Activated CD4-positive, alpha-beta T cell treated with anti-CD3 and anti-CD28 coated beads for 36 hours (primary cell): ENCODE data around the gene TYW3. TPM values are rescaled to one million over a fixed set of nuclear protein-coding genes. Genes with fewer than 3 reads are reported as not detected.

Experiments
- ATAC-seq: fragments of 200-7000 bp; cut with Tn5 transposase; one replicate; pipeline ENCODE4 v1.10.0; 2021; ENCODE audit warnings: mild to moderate bottlenecking, moderate library complexity
- CTCF ChIA-PET: fragments of 350-600 bp; sonication (Branson Sonifier 250); formaldehyde crosslinking; loops from one replicate; lab custom pipeline; 2021; ENCODE audit warnings: antibody characterized with exemption; lab: Charles Lee
- POLR2A ChIA-PET: fragments of 350-600 bp; sonication (Branson Sonifier 250); formaldehyde crosslinking; loops from one replicate; lab custom pipeline; 2021; ENCODE audit warnings: antibody characterized with exemption, inconsistent platforms; lab: Charles Lee
- DNase-seq: peaks from one replicate; pipeline ENCODE4 v3.0.0-alpha.2; 2020
- H3K27ac Mint-ChIP-seq: one replicate; pipeline ENCODE4 v1.8.0; 2021; ENCODE audit warnings: mixed read lengths
- H3K27me3 Mint-ChIP-seq: one replicate; pipeline ENCODE4 v1.8.0; 2021; ENCODE audit warnings: mixed read lengths
- H3K36me3 Mint-ChIP-seq: one replicate; pipeline ENCODE4 v1.8.0; 2021; ENCODE audit warnings: low read depth, mixed read lengths
- H3K4me1 Mint-ChIP-seq: one replicate; pipeline ENCODE4 v1.8.0; 2021; ENCODE audit warnings: mixed read lengths
- H3K4me3 Mint-ChIP-seq: one replicate; pipeline ENCODE4 v1.8.0; 2021; ENCODE audit warnings: mild to moderate bottlenecking, moderate library complexity, mixed read lengths
- H3K9me3 Mint-ChIP-seq: one replicate; pipeline ENCODE4 v1.8.0; 2021; ENCODE audit warnings: low read depth, mixed read lengths
- intact Hi-C, 2 experiments: fragments of 100-400 bp; cut with DNase I in 1 of 2; cut with micrococcal nuclease in 1 of 2; formaldehyde crosslinking; loops; one replicate each; pipeline versions ENCODE4 v1.14.2 to v1.15.1; 2022 to 2024; cut with DNase I, micrococcal nuclease
- total RNA-seq, 2 experiments: library from RNA; stranded (reverse); gene quantifications; one replicate each; pipeline ENCODE4 v1.2.3, GENCODE V29; 2021

TYW3 gene
- total RNA-seq, 2 experiments from 2014 or later = 29.9 to 33.7 TPM

DNA sequence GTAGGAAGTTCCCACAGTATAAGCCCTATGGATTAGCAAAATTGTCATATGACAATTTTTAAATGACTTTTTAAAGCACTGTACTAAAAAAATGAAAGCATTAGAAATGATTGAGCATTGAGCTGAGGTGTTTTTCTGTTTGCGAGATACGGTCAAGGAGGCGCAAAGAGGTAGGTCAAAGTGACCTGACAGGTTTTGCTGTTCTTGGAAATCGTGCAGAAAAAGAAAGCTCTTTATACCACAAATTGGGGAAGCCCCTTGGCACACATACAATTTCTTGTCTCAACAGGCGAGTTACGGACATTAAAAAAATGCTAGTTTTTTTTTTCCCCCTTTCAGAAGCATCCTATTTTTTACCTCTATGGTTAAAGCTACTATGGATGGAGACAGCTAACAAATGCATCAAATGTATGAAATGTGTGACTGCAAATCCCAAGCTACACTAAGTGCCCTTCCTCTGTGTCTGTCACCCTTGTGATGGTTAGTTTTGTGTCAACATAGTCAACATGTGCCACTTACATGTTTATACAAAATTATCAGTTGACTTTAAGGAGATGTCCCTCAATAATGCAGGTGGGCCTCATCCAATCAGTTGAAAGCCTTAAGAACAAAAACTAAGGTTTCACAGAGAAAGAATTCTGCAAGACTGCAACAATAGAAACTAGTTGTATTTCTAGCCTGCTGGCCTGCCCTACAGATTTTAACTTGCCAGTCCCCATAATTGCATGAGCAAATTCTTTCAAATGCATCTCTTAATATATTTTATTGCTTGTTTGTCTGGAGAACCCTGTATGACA, 29.4 kb upstream of the TYW3 start:
- ChIA-PET POLR2A (no interaction called here), CTCF (no interaction called here)
- Mint-ChIP-seq H3K36me3 (peaks cover 18% of the 10 kb centered on the region), H3K27ac (no peak overlapping the region), H3K27me3 (no peaks in the 10 kb centered on the region), H3K4me1 (no peaks in the 10 kb centered on the region), H3K9me3 (no peaks in the 10 kb centered on the region), H3K4me3 (no peak overlapping the region)
- no peak for ATAC-seq
- intact Hi-C loops = no loop called here
- DNase-seq = no peak

DNA sequence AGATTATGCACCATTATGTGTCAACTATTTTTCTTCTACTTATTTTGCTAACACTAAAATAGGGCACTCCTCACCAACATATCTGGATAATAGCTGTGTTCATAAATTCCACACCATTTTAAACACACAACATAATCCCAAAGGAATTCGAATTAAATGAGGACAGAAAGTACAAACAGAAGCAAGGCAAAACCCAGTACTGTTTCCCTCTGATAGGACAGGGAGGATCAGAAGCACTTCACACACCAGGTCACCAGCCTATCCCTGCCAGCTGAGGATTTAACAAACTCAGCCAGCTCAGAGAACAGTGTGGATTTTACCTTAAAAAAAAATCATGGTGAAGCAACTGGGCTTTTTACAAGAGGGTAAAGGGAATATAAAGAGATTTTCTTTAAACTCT, 20.1 kb upstream of the TYW3 start:
- ATAC-seq = no peak
- Mint-ChIP-seq H3K27me3 (no peaks in the 10 kb centered on the region), H3K36me3 (peaks cover 24% of the 10 kb centered on the region), H3K4me1 (no peaks in the 10 kb centered on the region), H3K27ac (no peak overlapping the region), H3K4me3 (no peak overlapping the region), H3K9me3 (no peaks in the 10 kb centered on the region)
- POLR2A ChIA-PET = no interaction called here
- intact Hi-C loops = no loop called here
- CTCF ChIA-PET = interaction anchor here (0.5 to 1.3 kb wide), 2 partner anchors 23 to 154 kb away, joined by 3 to 6 read pairs; no protein-coding TSS in a partner anchor
- DNase-seq = no peak

- no peak for DNase-seq
- intact Hi-C loops = no loop called here
- no peak overlapping the region for H3K4me3 Mint-ChIP-seq
- peaks cover 21% of the 10 kb centered on the region for H3K36me3 Mint-ChIP-seq
- ATAC-seq = no peak
- CTCF ChIA-PET = no interaction called here
- no peaks in the 10 kb centered on the region for H3K27me3 Mint-ChIP-seq
- no peak overlapping the region for H3K27ac Mint-ChIP-seq
- H3K9me3 Mint-ChIP-seq = no peaks in the 10 kb centered on the region
- no peaks in the 10 kb centered on the region for H3K4me1 Mint-ChIP-seq
- POLR2A ChIA-PET = no interaction called here
Observed at GRCh38 chr1:74713849-74714248, 19.1 kb upstream of the TYW3 start.

- H3K9me3 Mint-ChIP-seq = no peaks in the 10 kb centered on the region
- ChIA-PET POLR2A (no interaction called here), CTCF (no interaction called here)
- DNase-seq = no peak
- ATAC-seq = no peak
- H3K36me3 Mint-ChIP-seq = peaks cover 19% of the 10 kb centered on the region
- intact Hi-C loops = no loop called here
- H3K4me1 Mint-ChIP-seq = no peaks in the 10 kb centered on the region
- no peak overlapping the region for H3K27ac Mint-ChIP-seq
- H3K4me3 Mint-ChIP-seq = no peak overlapping the region
- H3K27me3 Mint-ChIP-seq = no peaks in the 10 kb centered on the region
Observed at GRCh38 chr1:74714429-74715235, 18.3 kb upstream of the TYW3 start.

DNA sequence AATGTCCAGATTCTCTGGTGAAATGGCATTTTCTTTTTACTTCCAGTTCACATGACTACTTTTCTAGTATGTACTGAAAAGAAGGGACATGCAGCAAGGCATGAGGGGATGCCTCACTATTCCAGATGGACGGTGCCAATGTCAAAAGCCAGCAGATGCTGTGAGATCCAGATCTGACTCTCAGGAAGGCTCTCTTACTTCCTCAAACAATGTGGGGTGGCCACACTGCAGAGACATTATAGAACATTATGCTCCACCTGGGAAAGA, 17.8 kb upstream of the TYW3 start:
- H3K9me3 Mint-ChIP-seq = no peaks in the 10 kb centered on the region
- H3K27me3 Mint-ChIP-seq = no peaks in the 10 kb centered on the region
- H3K36me3 Mint-ChIP-seq = peaks cover 18% of the 10 kb centered on the region
- no peaks in the 10 kb centered on the region for H3K4me1 Mint-ChIP-seq
- intact Hi-C loops = no loop called here
- H3K4me3 Mint-ChIP-seq = no peak overlapping the region
- POLR2A ChIA-PET = no interaction called here
- CTCF ChIA-PET = no interaction called here
- DNase-seq (no peak), ATAC-seq (no peak)
- no peak overlapping the region for H3K27ac Mint-ChIP-seq

DNA sequence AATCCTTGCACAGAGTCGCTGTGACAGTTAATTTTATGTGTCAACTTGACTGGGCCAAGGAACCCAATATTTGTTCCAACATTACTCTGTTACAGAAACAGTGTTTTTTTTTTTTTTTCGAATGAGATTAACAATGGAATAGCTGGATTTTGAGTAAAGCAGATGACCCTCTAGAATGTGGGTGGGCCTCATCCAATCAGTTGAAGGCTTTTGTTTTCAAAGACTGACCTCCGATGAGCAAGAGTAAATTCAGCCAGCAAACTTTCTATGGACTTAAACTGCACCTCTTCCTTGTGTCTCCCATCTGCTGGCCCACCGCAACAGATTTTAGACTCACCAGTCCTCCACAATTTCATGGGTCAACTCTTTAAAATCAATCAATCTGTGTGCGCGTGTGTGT, 17.1 kb upstream of the TYW3 start:
- Mint-ChIP-seq H3K36me3 (peaks cover 19% of the 10 kb centered on the region), H3K27me3 (no peaks in the 10 kb centered on the region), H3K4me3 (no peak overlapping the region), H3K9me3 (no peaks in the 10 kb centered on the region), H3K27ac (no peak overlapping the region), H3K4me1 (no peaks in the 10 kb centered on the region)
- ATAC-seq (no peak), DNase-seq (no peak)
- intact Hi-C loops = no loop called here
- ChIA-PET POLR2A (no interaction called here), CTCF (interaction anchor here (1.2 kb wide), 1 partner anchor 20 kb away, joined by 3 read pairs; no protein-coding TSS in a partner anchor)

DNA sequence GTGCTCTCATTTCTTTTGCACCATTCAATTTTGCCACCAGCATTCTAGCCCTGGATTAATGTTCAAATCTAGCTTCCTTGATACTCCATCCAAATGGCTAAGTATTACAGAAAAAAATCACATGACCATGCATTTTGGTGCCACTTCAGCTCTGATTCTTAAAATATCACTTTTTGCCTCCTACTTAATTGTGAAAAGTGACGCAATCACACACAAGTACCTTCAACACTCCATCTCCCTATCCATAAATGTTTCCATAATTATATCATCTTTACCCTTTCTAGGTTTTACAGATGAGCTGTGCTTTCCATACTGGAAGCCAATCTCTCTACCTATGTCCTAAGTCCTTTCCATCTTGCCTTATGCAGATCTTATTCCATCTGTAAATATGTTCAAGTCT, 16.1 kb upstream of the TYW3 start:
- POLR2A ChIA-PET = interaction anchor here (0.7 kb wide), 1 partner anchor 352 kb away, joined by 4 read pairs; no protein-coding TSS in a partner anchor
- Mint-ChIP-seq H3K27ac (no peak overlapping the region), H3K4me3 (no peak overlapping the region), H3K36me3 (peaks cover 24% of the 10 kb centered on the region), H3K27me3 (no peaks in the 10 kb centered on the region), H3K9me3 (no peaks in the 10 kb centered on the region), H3K4me1 (no peaks in the 10 kb centered on the region)
- intact Hi-C loops = no loop called here
- DNase-seq = no peak
- ATAC-seq = no peak
- CTCF ChIA-PET = interaction anchor here (1.2 kb wide), 1 partner anchor 19 kb away, joined by 3 read pairs; no protein-coding TSS in a partner anchor

GRCh38 chr1:74717626-74718025, 15.3 kb upstream of the TYW3 start:
- Mint-ChIP-seq H3K27me3 (no peaks in the 10 kb centered on the region), H3K9me3 (no peaks in the 10 kb centered on the region), H3K27ac (no peak overlapping the region), H3K4me1 (no peaks in the 10 kb centered on the region), H3K4me3 (no peak overlapping the region), H3K36me3 (peaks cover 28% of the 10 kb centered on the region)
- DNase-seq (no peak), ATAC-seq (no peak)
- intact Hi-C loops = no loop called here
- ChIA-PET POLR2A (no interaction called here), CTCF (interaction anchor here (0.6 to 2.0 kb wide), 2 partner anchors 12 to 16 kb away, joined by 3 to 10 read pairs; partner anchors contain the start of genes CRYZ and TYW3)

DNA sequence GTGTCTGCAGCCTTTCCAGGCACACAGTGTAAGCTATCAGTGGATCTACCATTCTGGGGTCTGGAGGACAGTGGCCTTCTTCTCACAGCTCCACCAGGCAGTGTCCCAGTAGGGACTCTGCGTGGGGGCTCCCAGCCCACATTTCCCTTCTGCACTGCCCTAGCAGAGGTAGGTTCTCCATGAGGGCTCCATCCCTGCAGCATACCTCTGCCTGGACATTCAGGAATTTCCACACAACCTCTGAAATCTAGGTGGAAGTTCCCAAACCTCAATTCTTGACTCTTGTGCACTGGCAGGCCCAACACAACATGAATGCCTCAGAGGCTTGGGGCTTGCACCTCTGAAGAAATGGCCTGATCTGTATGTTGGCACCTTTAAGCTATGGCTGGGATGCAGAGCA, 6.9 kb upstream of the TYW3 start:
- Mint-ChIP-seq H3K27me3 (no peaks in the 10 kb centered on the region), H3K27ac (no peak overlapping the region), H3K9me3 (peaks cover 14% of the 10 kb centered on the region), H3K36me3 (peaks cover 66% of the 10 kb centered on the region), H3K4me1 (peaks cover 28% of the 10 kb centered on the region), H3K4me3 (no peak overlapping the region)
- ATAC-seq (no peak), DNase-seq (no peak)
- ChIA-PET POLR2A (no interaction called here), CTCF (interaction anchor here (2.1 kb wide), 1 partner anchor 8 kb away, joined by 6 read pairs; no protein-coding TSS in a partner anchor)
- intact Hi-C loops = no loop called here

DNA sequence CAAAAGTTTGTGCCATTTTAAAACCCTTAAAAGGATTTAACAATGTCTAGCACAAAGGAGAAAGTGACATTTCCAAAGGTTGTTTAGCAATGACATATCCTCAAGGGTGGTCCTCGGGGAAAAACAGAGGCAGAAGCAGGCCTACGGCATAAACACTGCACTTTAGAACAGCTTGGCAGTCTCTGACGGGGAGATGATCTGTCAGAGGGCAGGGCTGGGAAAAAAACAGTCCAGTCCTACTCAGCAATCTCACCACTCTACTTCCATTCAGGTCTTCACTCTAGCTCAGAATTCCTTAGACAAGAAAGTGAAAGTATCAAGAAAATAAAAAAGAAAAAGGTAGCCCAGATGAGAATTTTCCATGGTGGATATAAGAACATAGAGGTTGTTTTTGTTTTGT, 4.2 kb upstream of the TYW3 start:
- Mint-ChIP-seq H3K9me3 (peaks cover 14% of the 10 kb centered on the region), H3K27ac (no peak overlapping the region), H3K27me3 (no peaks in the 10 kb centered on the region), H3K4me1 (peaks cover 36% of the 10 kb centered on the region), H3K4me3 (no peak overlapping the region), H3K36me3 (peaks cover 48% of the 10 kb centered on the region)
- ATAC-seq (no peak), DNase-seq (no peak)
- ChIA-PET CTCF (interaction anchor here (0.7 to 1.1 kb wide), 2 partner anchors 30 to 241 kb away, joined by 3 to 5 read pairs; no protein-coding TSS in a partner anchor), POLR2A (no interaction called here)
- intact Hi-C loops = no loop called here

GRCh38 chr1:74729741-74730478, 3.0 kb upstream of the TYW3 start:
- CTCF ChIA-PET = interaction anchor here (0.6 to 1.1 kb wide), 3 partner anchors 12 to 33 kb away, joined by 3 to 5 read pairs (median 4); no protein-coding TSS in a partner anchor

More at GRCh38 chr1:74729741-74730478, 3.0 kb upstream of the TYW3 start:
- no peak overlapping the region for H3K4me3 Mint-ChIP-seq
- POLR2A ChIA-PET = no interaction called here
- ATAC-seq (peak; percentile 7), DNase-seq (peak; percentile 10)
- H3K27me3 Mint-ChIP-seq = no peaks in the 10 kb centered on the region
- intact Hi-C loops = loop anchor here in 1 of 2 experiments (10.0 kb wide), 1 partner anchor 1055 kb away; the partner anchor contains the start of gene RABGGTB
- peaks cover 11% of the 10 kb centered on the region for H3K9me3 Mint-ChIP-seq
- H3K36me3 Mint-ChIP-seq = peaks cover 39% of the 10 kb centered on the region
- peaks cover 47% of the 10 kb centered on the region for H3K4me1 Mint-ChIP-seq
- H3K27ac Mint-ChIP-seq = peak overlapping the region; percentile 23
